Immature natural killer cell (primary cell): ENCODE measurements around the gene P2RX7. TPM values are rescaled to one million over a fixed set of nuclear protein-coding genes. Genes with fewer than 3 reads are reported as not detected.
"Not testable (repeated sequence)": the region's sequence is repeated elsewhere in the genome, so short reads cannot be mapped to it uniquely, and the experiment has no call there.

Experiments used
- DNase-seq, 3 donors: peaks; one replicate each; pipeline ENCODE4 v3.0.0; 2022; ENCODE audit warnings: mixed read lengths in 1 of 3
- H3K27ac Mint-ChIP-seq, 6 donors: one replicate each; pipeline ENCODE4 v1.8.0; 2020; ENCODE audit warnings: mixed read lengths in 6 of 6, mild to moderate bottlenecking in 5 of 6, inconsistent platforms in 4 of 6, moderate library complexity in 3 of 6
- H3K27me3 Mint-ChIP-seq, 3 donors: one replicate each; pipeline ENCODE4 v1.8.0; 2020 to 2021; ENCODE audit warnings: low read depth in 3 of 3, mild to moderate bottlenecking in 3 of 3, mixed read lengths in 3 of 3, moderate library complexity in 3 of 3, inconsistent platforms in 1 of 3
- H3K36me3 Mint-ChIP-seq, 3 donors: one replicate each; pipeline ENCODE4 v1.8.0; 2020; ENCODE audit warnings: mixed read lengths in 3 of 3, inconsistent platforms in 2 of 3, mild to moderate bottlenecking in 2 of 3
- H3K4me1 Mint-ChIP-seq, 2 donors: one replicate each; pipeline ENCODE4 v1.8.0; 2020; ENCODE audit warnings: inconsistent platforms in 2 of 2, mild to moderate bottlenecking in 2 of 2, mixed read lengths in 2 of 2, moderate library complexity in 1 of 2
- H3K4me3 Mint-ChIP-seq, 5 donors: one replicate each; pipeline ENCODE4 v1.8.0; 2020; ENCODE audit warnings: mild to moderate bottlenecking in 5 of 5, mixed read lengths in 5 of 5, inconsistent platforms in 3 of 5, moderate library complexity in 3 of 5
- H3K9me3 Mint-ChIP-seq, 6 donors: one replicate each; pipeline ENCODE4 v1.8.0; 2020; ENCODE audit warnings: mild to moderate bottlenecking in 6 of 6, mixed read lengths in 6 of 6, inconsistent platforms in 4 of 6, moderate library complexity in 3 of 6
- polyA plus RNA-seq, 3 donors: library from polyadenylated mRNA; unstranded; fragments of 300-500 nt; fragmentation: Illumina TruSeq; gene quantifications; one replicate each; pipeline ENCODE4 v1.2.3, GENCODE V29; 2021

Gene P2RX7
- polyA plus RNA-seq, 3 donors from 2014 or later = 7.5 to 17.4 (median 12.9) TPM

DNA sequence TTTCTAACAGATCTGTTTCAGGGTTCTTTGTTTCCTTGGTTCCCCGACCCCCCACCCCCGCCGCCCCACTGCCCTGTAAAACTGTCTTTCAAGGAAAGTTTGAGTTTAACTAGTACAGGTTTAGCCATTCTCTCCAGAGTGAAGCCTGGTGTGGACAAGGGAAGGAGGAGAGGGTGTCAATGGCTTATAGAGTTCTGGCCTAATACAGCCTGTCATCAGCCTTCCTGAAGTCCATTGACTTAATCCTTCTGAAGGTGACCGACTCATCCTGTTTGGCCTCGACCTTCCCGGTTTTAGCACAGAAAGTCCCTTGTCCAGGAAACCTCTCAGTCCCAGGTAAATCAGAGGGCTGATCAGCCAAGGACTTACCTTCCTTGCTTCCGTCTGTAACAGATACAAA, 66.3 kb downstream of the P2RX7 start:
- no peak overlapping the region for H3K27ac Mint-ChIP-seq
- no peak for DNase-seq
- no peaks in the 10 kb centered on the region for H3K9me3 Mint-ChIP-seq
- H3K27me3 Mint-ChIP-seq = peaks cover 0 to 3% (median 0%) of the 10 kb centered on the region in 3 donors
- H3K4me3 Mint-ChIP-seq = no peak overlapping the region
- no peaks in the 10 kb centered on the region for H3K36me3 Mint-ChIP-seq
- peaks cover 7 to 9% of the 10 kb centered on the region in 2 donors for H3K4me1 Mint-ChIP-seq

DNA sequence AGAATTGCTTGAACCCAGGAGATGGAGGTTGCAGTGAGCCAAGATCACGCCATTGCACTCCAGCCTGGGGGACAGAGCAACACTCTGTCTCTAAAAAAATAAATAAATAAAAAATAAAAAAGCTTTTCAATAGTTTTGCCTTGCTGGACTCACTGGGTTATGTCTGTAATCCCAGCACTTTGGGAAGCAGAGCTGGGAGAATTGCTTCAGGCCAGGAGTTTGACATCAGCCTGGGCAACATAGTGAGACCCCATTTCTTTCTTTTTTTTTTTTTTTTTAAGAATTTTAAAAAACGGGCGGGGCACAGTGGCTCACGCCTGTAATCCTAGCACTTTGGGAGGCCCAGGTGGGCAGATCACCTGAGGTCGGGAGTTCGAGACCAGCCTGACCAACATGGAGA, 68.5 kb downstream of the P2RX7 start:
- peaks cover 9 to 11% of the 10 kb centered on the region in 2 donors for H3K4me1 Mint-ChIP-seq
- H3K36me3 Mint-ChIP-seq, H3K27me3 Mint-ChIP-seq, DNase-seq, H3K4me3 Mint-ChIP-seq, H3K9me3 Mint-ChIP-seq, H3K27ac Mint-ChIP-seq: not testable (repeated sequence)

- Mint-ChIP-seq H3K4me1 (peaks cover 4 to 6% of the 10 kb centered on the region in 2 donors), H3K27me3 (peaks cover 0 to 2% (median 0%) of the 10 kb centered on the region in 3 donors), H3K27ac (no peak overlapping the region), H3K36me3 (no peaks in the 10 kb centered on the region), H3K4me3 (no peak overlapping the region), H3K9me3 (no peaks in the 10 kb centered on the region)
- DNase-seq = no peak
These were observed 70.0 kb downstream of the P2RX7 start for GRCh38 chr12:121202407-121203355.

- Mint-ChIP-seq H3K36me3 (no peaks in the 10 kb centered on the region), H3K4me3 (no peak overlapping the region), H3K4me1 (peaks cover 0 to 4% of the 10 kb centered on the region in 2 donors), H3K27ac (no peak overlapping the region), H3K9me3 (no peaks in the 10 kb centered on the region), H3K27me3 (peaks cover 0 to 2% (median 2%) of the 10 kb centered on the region in 3 donors)
- no peak for DNase-seq
These were observed 70.8 kb downstream of the P2RX7 start for GRCh38 chr12:121203482-121203881.

GRCh38 chr12:121205491-121205890, 72.8 kb downstream of the P2RX7 start:
- no peak overlapping the region for H3K4me3 Mint-ChIP-seq

GRCh38 chr12:121208571-121208970, 75.9 kb downstream of the P2RX7 start:
- DNase-seq, H3K9me3 Mint-ChIP-seq, H3K36me3 Mint-ChIP-seq: not testable (repeated sequence)
- Mint-ChIP-seq H3K27me3 (peaks cover 7 to 12% (median 7%) of the 10 kb centered on the region in 3 donors), H3K4me1 (peaks cover 13 to 14% of the 10 kb centered on the region in 2 donors), H3K4me3 (peak overlapping the region; percentile 26 to 79 (median 63)), H3K27ac (peak overlapping the region in 5 of 6 donors; percentile 40 to 99 (median 85))

More at GRCh38 chr12:121205491-121205890, 72.8 kb downstream of the P2RX7 start:
- H3K36me3 Mint-ChIP-seq = no peaks in the 10 kb centered on the region
- peaks cover 3 to 5% of the 10 kb centered on the region in 2 donors for H3K4me1 Mint-ChIP-seq
- H3K9me3 Mint-ChIP-seq = no peaks in the 10 kb centered on the region
- no peak overlapping the region for H3K27ac Mint-ChIP-seq
- peaks cover under 1 to 7% (median under 1%) of the 10 kb centered on the region in 3 donors for H3K27me3 Mint-ChIP-seq
- no peak for DNase-seq

DNA sequence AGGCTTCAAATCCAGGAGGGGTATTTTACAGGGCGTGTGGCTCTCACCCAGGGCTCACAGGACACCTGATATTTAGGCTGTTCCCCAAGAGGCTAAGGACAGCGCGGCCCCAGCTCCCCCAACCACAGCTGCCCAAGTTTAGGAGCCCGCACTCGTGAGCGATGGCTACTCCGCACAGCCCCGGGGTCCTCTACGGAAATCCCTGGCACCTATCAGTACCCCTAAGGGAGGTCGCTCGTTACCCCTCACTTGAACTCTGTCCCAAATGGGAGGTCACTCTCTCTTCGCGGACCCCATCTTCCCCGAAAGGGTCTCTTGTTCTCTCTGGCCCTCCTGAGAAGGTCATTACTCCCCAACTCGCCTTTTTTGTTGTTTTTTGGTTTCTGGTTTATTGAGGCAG, 76.5 kb downstream of the P2RX7 start:
- H3K36me3 Mint-ChIP-seq = peaks cover 1 to 2% (median 1%) of the 10 kb centered on the region in 3 donors
- no peak for DNase-seq
- H3K9me3 Mint-ChIP-seq = no peaks in the 10 kb centered on the region
- peaks cover 14 to 16% of the 10 kb centered on the region in 2 donors for H3K4me1 Mint-ChIP-seq
- peak overlapping the region; percentile 48 to 99 (median 81) for H3K27ac Mint-ChIP-seq
- H3K4me3 Mint-ChIP-seq = peak overlapping the region; percentile 63 to 79 (median 71)
- H3K27me3 Mint-ChIP-seq = peaks cover 7 to 12% (median 7%) of the 10 kb centered on the region in 3 donors

DNA sequence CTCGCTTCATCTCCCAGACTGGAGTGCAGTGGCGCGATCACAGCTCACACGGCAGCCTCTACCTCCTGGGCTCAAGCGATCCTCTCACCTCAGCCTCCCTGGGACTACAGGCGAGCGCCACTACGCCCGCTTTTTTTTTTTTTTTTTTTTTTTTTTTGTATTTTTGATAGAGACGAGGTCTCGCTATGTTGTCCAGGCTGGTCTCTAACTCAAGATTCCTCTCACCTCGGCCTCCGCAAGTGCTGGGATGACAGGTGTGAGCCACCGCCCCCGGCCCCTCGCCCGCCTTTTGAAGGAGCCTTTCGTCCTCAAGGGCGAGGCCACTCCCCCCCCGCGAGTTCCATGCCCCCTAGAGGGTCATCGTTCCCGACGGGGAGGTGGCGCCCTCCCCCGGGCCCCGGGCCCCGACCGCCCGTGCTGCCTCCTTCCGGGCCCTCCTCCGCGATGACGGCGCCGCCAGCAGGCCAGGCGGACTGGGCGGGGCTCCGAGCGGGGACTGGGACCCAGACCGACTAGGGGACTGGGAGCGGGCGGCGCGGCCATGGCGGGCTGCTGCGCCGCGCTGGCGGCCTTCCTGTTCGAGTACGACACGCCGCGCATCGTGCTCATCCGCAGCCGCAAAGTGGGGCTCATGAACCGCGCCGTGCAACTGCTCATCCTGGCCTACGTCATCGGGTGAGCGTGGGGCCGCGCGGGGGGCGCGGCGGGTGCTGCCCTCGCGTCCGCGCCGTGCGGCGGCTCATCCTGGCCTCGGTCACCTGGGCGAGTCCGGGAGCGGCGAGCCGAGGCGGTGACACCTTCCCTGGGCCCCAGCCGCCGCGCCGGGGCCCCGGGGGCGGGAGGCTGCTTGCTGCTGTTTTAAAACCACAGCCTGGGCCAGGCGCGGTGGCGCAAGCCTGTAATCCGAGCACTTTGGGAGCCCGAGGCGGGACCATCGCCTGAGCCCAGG, 77.2 kb downstream of the P2RX7 start, which contains the start of gene P2RX4:
TSS of gene P2RX4 (plus strand) at position 506 of the 949 bp plus-strand sequence. CDS start at position 542, 36 bp downstream.
- Mint-ChIP-seq H3K27ac (peak within 1 kb of the TSS; percentile 94 to 99 (median 98)), H3K9me3 (no peaks in the 10 kb centered on the region), H3K4me1 (peaks cover 20 to 21% of the 10 kb centered on the region in 2 donors), H3K36me3 (peaks cover 4 to 5% (median 4%) of the 10 kb centered on the region in 3 donors), H3K27me3 (peaks cover 7 to 12% (median 7%) of the 10 kb centered on the region in 3 donors), H3K4me3 (peak within 1 kb of the TSS; percentile 88 to 95 (median 92))
- DNase-seq = peak; percentile 90 to 92 (median 91)

DNA sequence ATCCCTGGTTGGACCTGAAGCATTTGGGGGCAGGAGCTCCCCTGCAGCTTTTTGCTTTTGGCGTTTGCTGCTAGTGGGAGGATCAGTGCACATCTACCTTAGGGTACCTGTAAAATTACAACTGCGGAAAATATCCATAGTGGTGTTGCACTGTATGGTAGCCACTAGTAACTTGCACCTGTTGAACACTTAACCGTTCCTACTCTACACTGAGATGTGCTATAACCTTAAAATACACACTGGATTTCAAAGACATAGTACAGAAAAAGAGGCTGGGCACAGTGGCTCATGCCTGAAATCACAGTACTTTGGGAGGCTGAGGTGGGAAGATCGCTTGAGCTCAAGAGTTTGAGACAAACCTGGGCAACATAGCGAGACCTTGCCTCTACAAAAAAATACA, 80.2 kb downstream of the P2RX7 start:
- H3K27me3 Mint-ChIP-seq = peaks cover 7 to 12% (median 7%) of the 10 kb centered on the region in 3 donors
- H3K36me3 Mint-ChIP-seq = peaks cover 5 to 9% (median 8%) of the 10 kb centered on the region in 3 donors
- no peak for DNase-seq
- no peak overlapping the region for H3K27ac Mint-ChIP-seq
- peaks cover 24 to 30% of the 10 kb centered on the region in 2 donors for H3K4me1 Mint-ChIP-seq
- no peak overlapping the region for H3K4me3 Mint-ChIP-seq
- no peaks in the 10 kb centered on the region for H3K9me3 Mint-ChIP-seq

DNA sequence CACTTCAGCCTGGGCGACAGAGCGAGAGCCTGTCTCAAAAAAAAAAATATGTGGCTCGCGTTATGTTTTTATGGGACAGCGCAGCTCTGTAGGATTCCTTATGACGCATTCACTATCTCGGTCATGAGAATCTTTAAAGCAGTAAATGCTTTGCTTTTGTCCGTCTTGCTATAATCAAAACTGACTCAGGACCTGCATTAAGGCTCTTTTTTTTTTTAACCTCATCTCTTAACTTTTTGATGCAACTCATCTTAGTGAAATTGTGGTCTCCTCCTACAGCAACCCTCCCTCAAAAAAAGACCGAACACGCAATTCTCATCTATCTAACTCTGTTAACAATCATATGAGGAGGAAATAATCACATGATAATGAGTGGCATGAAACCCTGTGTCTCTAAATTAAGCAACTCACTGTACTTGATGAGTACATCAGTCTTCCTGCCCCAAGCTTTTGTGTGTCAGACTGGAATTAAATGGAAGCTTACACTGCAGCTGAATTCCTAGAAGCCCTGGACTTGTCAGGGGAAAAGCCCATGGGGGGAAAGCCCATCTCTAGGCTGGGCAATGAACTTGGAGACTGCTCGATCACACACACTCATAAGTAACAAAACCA, 81.6 kb downstream of the P2RX7 start:
- no peak for DNase-seq
- Mint-ChIP-seq H3K36me3 (peaks cover 5 to 12% (median 8%) of the 10 kb centered on the region in 3 donors), H3K9me3 (no peaks in the 10 kb centered on the region), H3K27ac (peak overlapping the region in 5 of 6 donors; percentile 2 to 69 (median 33)), H3K4me1 (peaks cover 24 to 30% of the 10 kb centered on the region in 2 donors), H3K27me3 (peaks cover 7 to 8% (median 7%) of the 10 kb centered on the region in 3 donors), H3K4me3 (no peak overlapping the region)

DNA sequence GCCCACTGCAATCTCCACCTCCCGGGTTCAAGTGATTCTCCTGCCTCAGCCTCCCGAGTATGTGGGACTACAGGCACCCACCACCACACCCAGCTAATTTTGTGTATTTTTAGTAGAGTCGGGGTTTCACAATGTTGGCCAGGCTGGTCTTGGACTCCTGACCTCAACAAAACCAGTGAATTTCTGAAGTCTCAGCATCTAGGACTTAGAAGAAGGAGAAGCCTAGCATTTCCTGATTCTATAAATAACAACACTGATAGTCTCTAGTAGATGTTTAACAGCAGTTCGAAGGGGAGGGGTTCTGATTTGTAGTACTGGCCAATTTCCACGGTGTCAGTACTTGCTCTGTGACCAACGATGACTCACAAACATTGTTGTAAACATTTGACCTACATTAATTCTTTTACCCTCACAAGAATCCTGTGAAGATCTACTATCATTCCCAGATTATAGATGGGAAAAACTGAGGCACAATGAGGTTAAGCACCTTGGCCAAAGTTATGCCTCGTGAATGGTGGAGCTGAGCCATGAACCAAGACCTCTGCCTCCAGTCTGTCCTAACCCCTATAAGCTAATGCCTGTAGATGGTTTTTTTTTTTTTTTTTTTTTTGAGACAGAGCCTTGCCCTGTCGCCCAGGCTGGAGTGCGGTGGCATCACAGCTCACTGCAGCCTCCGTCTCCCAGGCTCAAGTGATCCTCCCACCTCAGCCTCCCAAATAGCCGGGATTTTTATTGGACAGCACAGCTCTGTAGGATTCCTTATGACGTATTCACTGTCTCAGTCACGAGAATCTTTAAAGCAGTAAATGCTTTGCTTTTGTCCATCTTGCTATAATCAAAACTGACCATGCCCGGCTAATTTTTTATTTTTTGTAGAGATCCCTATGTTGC, 82.4 kb downstream of the P2RX7 start:
- Mint-ChIP-seq H3K27me3 (peaks cover 6 to 7% (median 7%) of the 10 kb centered on the region in 3 donors), H3K27ac (peak overlapping the region in 5 of 6 donors; percentile 2 to 61 (median 30)), H3K4me1 (peaks cover 23 to 30% of the 10 kb centered on the region in 2 donors), H3K36me3 (peaks cover 8 to 12% (median 9%) of the 10 kb centered on the region in 3 donors), H3K9me3 (no peaks in the 10 kb centered on the region), H3K4me3 (peak overlapping the region in 1 of 5 donors; percentile 7)
- no peak for DNase-seq

DNA sequence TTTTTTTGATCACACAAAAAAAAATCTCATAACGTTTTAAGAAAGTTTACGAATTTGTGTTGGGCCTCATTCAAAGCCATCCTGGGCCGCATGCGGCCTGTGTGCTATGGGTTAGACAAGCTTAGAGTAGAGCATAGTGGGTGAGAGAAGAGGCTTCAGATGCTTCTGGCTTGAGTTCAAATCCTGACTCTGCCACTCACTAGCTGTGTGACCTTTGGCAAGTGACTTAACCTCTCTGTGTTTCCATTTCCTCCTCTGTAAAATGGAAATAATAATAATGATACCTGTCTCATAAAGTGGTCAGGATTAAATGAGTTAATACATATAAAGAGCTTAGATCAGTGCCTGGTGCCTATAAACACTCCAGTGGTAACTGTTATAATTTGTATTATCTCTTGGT, 83.4 kb downstream of the P2RX7 start:
- no peak overlapping the region for H3K4me3 Mint-ChIP-seq
- peaks cover 15 to 24% of the 10 kb centered on the region in 2 donors for H3K4me1 Mint-ChIP-seq
- no peak overlapping the region for H3K27ac Mint-ChIP-seq
- H3K9me3 Mint-ChIP-seq = no peaks in the 10 kb centered on the region
- peaks cover 0 to 2% (median 1%) of the 10 kb centered on the region in 3 donors for H3K27me3 Mint-ChIP-seq
- H3K36me3 Mint-ChIP-seq = peaks cover 8 to 12% (median 9%) of the 10 kb centered on the region in 3 donors
- DNase-seq = no peak
